Caki2 (cell line): ENCODE data around the gene C5orf52. TPM values are rescaled to one million over a fixed set of nuclear protein-coding genes. Genes with fewer than 3 reads are reported as not detected.
A peak's percentile ranks its signal among the peaks of the same experiment; 100 is the strongest.
"Not testable (repeated sequence)": the region's sequence is repeated elsewhere in the genome, so short reads cannot be mapped to it uniquely, and the experiment has no call there.

Experiments used
- DNase-seq: peaks from one replicate; pipeline ENCODE4 v3.0.0-alpha.2; 2015; ENCODE audit warnings: low read depth
- in situ Hi-C: cut with HindIII; loops from 2 replicates; pipeline ENCODE4 v1.10.0; 2016; ENCODE audit warnings: low sequenced_read_pairs, low pct_unique_long_range_greater_than_20kb, mixed read lengths
- total RNA-seq: library from RNA; depleted of rRNA; stranded (reverse); fragments of >200 nt; shearing (Covaris generic); gene quantifications from 2 replicates; pipeline ENCODE4 v1.2.3, GENCODE V29; 2014; ENCODE audit warnings: low replicate concordance; rRNA removed

Gene C5orf52
- total RNA-seq, 1 experiment from 2014 or later, result not detected

DNA sequence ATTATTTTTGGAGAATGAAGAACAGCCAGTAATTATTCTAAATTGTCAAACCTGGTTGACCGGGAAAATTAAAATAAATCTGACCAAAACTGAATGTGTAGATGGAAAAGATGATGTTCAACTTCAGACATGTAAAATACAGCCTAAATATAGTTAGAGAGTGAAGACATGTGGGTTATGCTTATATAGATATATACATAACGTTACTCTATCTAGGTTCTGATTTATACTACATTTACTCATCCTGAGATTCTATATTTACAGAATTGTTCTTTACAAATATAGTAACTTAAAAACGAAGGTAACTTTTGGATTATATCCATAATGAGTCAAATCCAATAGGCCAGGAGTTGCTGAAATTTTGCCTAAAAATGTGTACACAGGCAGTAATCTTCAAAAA lies 39.1 kb downstream of the C5orf52 start:
- in situ Hi-C loops, result no loop called here
- no peak for DNase-seq

- no peak for DNase-seq
- in situ Hi-C loops, result no loop called here
Measured at GRCh38 chr5:157710882-157711281, 39.5 kb downstream of the C5orf52 start.

GRCh38 chr5:157713830-157714595 lies 42.7 kb downstream of the C5orf52 start:
- no peak for DNase-seq
- in situ Hi-C loops, result no loop called here

- in situ Hi-C loops, result no loop called here
- no peak for DNase-seq
Measured at GRCh38 chr5:157714596-157714864, 43.2 kb downstream of the C5orf52 start.

- peak; percentile 43 for DNase-seq
- in situ Hi-C loops, result no loop called here
Measured at GRCh38 chr5:157718519-157718918, 47.2 kb downstream of the C5orf52 start.

GRCh38 chr5:157719245-157719644 lies 47.9 kb downstream of the C5orf52 start:
- in situ Hi-C loops, result no loop called here
- no peak for DNase-seq

DNA sequence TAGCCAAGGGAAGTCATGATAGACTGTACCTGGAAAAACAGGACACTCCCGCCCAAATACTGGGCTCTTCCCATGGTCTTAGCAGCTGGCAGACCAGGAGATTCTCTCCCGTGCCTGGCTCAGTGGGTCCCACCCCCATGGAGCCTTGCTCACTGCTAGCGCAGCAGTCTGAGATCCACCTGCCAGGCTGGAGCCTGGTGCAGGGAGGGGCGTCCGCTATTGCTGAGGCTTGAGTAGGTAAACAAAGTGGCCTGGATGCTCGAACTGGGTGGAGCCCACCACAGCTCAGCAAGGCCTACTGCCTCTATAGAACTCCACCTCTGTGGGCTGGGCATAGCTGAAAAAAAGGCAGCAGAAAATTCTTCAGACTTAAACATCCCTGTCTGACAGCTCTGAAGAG lies 49.8 kb downstream of the C5orf52 start:
- in situ Hi-C loops, result no loop called here

GRCh38 chr5:157722895-157723294 lies 51.6 kb downstream of the C5orf52 start:
- in situ Hi-C loops, DNase-seq: not testable (repeated sequence)

More for the DNA sequence above, 49.8 kb downstream of the C5orf52 start:
- DNase-seq, result no peak

DNA sequence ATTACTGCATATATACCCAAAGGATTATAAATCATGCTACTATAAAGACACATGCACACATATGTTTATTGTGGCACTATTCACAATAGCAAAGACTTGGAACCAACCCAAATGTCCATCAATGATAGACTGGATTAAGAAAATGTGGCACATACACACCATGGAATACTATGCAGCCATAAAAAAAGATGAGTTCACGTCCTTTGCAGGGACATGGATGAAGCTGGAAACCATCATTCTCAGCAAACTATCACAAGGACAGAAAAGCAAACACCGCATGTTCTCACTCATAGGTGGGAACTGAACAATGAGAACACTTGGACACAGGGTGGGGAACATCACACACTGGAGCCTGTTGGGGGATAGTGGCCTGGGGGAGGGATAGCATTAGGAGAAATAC lies 55.3 kb downstream of the C5orf52 start:
- in situ Hi-C loops, DNase-seq: not testable (repeated sequence)

GRCh38 chr5:157727858-157728257 lies 56.5 kb downstream of the C5orf52 start:
- DNase-seq, in situ Hi-C loops: not testable (repeated sequence)

Other genes with a start within 250 kb of the C5orf52 start
- gene NIPAL4, start 211.3 kb upstream of the C5orf52 start, total RNA-seq, result not detected in 2 replicates
- gene ADAM19, start 95.8 kb upstream of the C5orf52 start, total RNA-seq, result 6.8 and 9.1 TPM in 2 replicates
- not detected in 2 replicates for gene SOX30, start 19.1 kb upstream of the C5orf52 start, total RNA-seq
- 28.8 and 29.0 TPM in 2 replicates for gene THG1L, start 59.9 kb downstream of the C5orf52 start, total RNA-seq
- 1.5 and 3.9 TPM in 2 replicates for gene LSM11, start 72.2 kb downstream of the C5orf52 start, total RNA-seq
- 89.3 and 91.4 TPM in 2 replicates for gene CLINT1, start 187.6 kb downstream of the C5orf52 start, total RNA-seq